K562 (cell line): ENCODE data around the gene IREB2.

ENCODE experiments used
- BCOR ChIP-seq: fragments of 450-650 bp; IDR thresholded peaks from 2 replicates; pipeline ENCODE4 v1.6.1; 2016
- CEBPB ChIP-seq: fragments of 450-650 bp; IDR thresholded peaks from 2 replicates; pipeline ENCODE4 v1.6.1; 2016; ENCODE audit warnings: missing genetic modification characterization, missing compliant biosample characterization
- FOXA1 ChIP-seq: fragments of 450-650 bp; IDR thresholded peaks from 2 replicates; pipeline ENCODE4 v1.6.1; 2016; ENCODE audit warnings: mild to moderate bottlenecking, borderline replicate concordance
- FUS ChIP-seq: fragments of 200-400 bp; formaldehyde crosslinking; optimal IDR thresholded peaks from 2 replicates; pipeline ENCODE3; 2017; ENCODE audit warnings: low read depth, low read length
- POLR2A ChIP-seq: fragments of 450-650 bp; conservative IDR thresholded peaks from 2 replicates; pipeline ENCODE4 v1.6.1; 2016
- ZZZ3 ChIP-seq: fragments of 450-650 bp; IDR thresholded peaks from 2 replicates; pipeline ENCODE4 v1.6.1; 2016; ENCODE audit warnings: antibody characterized with exemption, mild to moderate bottlenecking, moderate library complexity
- TF ChIP-seq, protein P1 (sequence below): fragments of 450-650 bp; IDR thresholded peaks from 2 replicates; pipeline ENCODE4 v1.6.1; 2018; ENCODE audit not compliant: partially characterized antibody
- TF ChIP-seq, protein P2 (sequence below): sonication (generic); formaldehyde crosslinking; IDR thresholded peaks from 2 replicates; pipeline ENCODE4 v1.8.0; 2023; ENCODE audit warnings: mild to moderate bottlenecking, missing genetic modification reagents
- TF ChIP-seq, protein P3 (sequence below): fragments of 250-450 bp; sonication (Bioruptor Pico); IDR thresholded peaks from 2 replicates; pipeline ENCODE4 v1.5.0; 2020; ENCODE audit warnings: mild to moderate bottlenecking, borderline replicate concordance
- TF ChIP-seq, protein P4 (sequence below), 2 experiments: fragments of 450-650 bp; formaldehyde crosslinking in 1 of 2; IDR thresholded peaks; 2 replicates each; pipeline versions ENCODE4 v1.4.0 to v1.6.1; 2014 to 2020; ENCODE audit warnings: mild to moderate bottlenecking in 2 of 2, borderline replicate concordance in 1 of 2, low read depth in 1 of 2
- TF ChIP-seq, protein P5 (sequence below): fragments of 250-450 bp; sonication (Bioruptor Pico); IDR thresholded peaks from 2 replicates; pipeline ENCODE4 v1.8.0; 2021; ENCODE audit warnings: mild to moderate bottlenecking, moderate library complexity

DNA sequence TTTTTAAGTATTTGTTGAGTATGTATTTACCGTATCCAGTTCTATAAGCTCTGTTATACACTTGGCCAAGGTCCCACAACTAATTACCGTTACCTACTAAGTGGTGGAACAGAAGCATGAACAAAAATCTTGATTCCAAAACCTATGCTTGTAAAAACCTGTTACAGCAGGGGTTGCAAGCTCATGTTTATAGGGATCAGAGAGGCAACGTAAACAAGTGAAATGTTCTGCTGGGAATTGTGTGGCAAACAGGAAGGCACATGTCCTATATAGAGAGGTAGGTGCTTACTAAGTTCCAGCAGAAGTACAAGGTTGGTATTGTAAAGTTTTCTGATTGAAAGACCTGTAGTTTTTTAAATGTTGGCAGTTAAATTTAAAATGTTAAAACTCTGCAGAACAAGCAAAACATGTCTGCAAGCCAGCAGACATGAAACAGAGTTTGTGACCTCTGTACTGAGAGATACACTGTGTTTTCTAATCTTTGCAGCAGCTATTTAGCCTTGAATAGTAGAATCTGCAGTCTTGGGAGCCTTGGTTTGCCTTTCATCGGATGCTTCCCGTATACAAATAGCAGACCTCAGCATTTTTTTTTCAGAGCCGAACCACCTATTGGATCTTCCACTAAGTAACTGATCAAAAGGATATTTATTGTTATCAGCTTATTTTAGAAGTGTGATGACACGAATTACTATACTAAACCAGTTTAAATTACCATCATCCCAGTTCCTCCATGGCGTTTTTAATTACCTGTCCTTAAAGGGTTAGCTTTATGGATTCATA lies 11.4 kb downstream of the IREB2 start:
- TF ChIP-seq, protein P1, sequence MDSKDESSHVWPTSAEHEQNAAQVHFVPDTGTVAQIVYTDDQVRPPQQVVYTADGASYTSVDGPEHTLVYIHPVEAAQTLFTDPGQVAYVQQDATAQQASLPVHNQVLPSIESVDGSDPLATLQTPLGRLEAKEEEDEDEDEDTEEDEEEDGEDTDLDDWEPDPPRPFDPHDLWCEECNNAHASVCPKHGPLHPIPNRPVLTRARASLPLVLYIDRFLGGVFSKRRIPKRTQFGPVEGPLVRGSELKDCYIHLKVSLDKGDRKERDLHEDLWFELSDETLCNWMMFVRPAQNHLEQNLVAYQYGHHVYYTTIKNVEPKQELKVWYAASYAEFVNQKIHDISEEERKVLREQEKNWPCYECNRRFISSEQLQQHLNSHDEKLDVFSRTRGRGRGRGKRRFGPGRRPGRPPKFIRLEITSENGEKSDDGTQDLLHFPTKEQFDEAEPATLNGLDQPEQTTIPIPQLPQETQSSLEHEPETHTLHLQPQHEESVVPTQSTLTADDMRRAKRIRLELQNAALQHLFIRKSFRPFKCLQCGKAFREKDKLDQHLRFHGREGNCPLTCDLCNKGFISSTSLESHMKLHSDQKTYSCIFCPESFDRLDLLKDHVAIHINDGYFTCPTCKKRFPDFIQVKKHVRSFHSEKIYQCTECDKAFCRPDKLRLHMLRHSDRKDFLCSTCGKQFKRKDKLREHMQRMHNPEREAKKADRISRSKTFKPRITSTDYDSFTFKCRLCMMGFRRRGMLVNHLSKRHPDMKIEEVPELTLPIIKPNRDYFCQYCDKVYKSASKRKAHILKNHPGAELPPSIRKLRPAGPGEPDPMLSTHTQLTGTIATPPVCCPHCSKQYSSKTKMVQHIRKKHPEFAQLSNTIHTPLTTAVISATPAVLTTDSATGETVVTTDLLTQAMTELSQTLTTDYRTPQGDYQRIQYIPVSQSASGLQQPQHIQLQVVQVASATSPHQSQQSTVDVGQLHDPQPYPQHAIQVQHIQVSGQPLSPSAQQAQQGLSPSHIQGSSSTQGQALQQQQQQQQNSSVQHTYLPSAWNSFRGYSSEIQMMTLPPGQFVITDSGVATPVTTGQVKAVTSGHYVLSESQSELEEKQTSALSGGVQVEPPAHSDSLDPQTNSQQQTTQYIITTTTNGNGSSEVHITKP = no peak
- TF ChIP-seq POLR2A = no peak
- TF ChIP-seq, protein P2, sequence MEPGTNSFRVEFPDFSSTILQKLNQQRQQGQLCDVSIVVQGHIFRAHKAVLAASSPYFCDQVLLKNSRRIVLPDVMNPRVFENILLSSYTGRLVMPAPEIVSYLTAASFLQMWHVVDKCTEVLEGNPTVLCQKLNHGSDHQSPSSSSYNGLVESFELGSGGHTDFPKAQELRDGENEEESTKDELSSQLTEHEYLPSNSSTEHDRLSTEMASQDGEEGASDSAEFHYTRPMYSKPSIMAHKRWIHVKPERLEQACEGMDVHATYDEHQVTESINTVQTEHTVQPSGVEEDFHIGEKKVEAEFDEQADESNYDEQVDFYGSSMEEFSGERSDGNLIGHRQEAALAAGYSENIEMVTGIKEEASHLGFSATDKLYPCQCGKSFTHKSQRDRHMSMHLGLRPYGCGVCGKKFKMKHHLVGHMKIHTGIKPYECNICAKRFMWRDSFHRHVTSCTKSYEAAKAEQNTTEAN (CRISPR knock-in tag) = no peak
- TF ChIP-seq, protein P3, sequence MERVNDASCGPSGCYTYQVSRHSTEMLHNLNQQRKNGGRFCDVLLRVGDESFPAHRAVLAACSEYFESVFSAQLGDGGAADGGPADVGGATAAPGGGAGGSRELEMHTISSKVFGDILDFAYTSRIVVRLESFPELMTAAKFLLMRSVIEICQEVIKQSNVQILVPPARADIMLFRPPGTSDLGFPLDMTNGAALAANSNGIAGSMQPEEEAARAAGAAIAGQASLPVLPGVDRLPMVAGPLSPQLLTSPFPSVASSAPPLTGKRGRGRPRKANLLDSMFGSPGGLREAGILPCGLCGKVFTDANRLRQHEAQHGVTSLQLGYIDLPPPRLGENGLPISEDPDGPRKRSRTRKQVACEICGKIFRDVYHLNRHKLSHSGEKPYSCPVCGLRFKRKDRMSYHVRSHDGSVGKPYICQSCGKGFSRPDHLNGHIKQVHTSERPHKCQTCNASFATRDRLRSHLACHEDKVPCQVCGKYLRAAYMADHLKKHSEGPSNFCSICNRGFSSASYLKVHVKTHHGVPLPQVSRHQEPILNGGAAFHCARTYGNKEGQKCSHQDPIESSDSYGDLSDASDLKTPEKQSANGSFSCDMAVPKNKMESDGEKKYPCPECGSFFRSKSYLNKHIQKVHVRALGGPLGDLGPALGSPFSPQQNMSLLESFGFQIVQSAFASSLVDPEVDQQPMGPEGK (CRISPR knock-in tag) = no peak
- TF ChIP-seq ZZZ3 = no peak
- TF ChIP-seq FUS = no peak
- TF ChIP-seq, protein P4, sequence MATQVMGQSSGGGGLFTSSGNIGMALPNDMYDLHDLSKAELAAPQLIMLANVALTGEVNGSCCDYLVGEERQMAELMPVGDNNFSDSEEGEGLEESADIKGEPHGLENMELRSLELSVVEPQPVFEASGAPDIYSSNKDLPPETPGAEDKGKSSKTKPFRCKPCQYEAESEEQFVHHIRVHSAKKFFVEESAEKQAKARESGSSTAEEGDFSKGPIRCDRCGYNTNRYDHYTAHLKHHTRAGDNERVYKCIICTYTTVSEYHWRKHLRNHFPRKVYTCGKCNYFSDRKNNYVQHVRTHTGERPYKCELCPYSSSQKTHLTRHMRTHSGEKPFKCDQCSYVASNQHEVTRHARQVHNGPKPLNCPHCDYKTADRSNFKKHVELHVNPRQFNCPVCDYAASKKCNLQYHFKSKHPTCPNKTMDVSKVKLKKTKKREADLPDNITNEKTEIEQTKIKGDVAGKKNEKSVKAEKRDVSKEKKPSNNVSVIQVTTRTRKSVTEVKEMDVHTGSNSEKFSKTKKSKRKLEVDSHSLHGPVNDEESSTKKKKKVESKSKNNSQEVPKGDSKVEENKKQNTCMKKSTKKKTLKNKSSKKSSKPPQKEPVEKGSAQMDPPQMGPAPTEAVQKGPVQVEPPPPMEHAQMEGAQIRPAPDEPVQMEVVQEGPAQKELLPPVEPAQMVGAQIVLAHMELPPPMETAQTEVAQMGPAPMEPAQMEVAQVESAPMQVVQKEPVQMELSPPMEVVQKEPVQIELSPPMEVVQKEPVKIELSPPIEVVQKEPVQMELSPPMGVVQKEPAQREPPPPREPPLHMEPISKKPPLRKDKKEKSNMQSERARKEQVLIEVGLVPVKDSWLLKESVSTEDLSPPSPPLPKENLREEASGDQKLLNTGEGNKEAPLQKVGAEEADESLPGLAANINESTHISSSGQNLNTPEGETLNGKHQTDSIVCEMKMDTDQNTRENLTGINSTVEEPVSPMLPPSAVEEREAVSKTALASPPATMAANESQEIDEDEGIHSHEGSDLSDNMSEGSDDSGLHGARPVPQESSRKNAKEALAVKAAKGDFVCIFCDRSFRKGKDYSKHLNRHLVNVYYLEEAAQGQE (IDR thresholded peaks at IDR 0.05; ENCODE audit: borderline replicate concordance) = no peak
- TF ChIP-seq, protein P4 (CRISPR knock-in tag; IDR thresholded peaks at IDR 0.05; ENCODE audit: low read depth) = no peak
- no peak for TF ChIP-seq CEBPB (tag)
- TF ChIP-seq, protein P5, sequence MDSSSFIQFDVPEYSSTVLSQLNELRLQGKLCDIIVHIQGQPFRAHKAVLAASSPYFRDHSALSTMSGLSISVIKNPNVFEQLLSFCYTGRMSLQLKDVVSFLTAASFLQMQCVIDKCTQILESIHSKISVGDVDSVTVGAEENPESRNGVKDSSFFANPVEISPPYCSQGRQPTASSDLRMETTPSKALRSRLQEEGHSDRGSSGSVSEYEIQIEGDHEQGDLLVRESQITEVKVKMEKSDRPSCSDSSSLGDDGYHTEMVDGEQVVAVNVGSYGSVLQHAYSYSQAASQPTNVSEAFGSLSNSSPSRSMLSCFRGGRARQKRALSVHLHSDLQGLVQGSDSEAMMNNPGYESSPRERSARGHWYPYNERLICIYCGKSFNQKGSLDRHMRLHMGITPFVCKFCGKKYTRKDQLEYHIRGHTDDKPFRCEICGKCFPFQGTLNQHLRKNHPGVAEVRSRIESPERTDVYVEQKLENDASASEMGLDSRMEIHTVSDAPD (CRISPR knock-in tag) = no peak
- no peak for TF ChIP-seq BCOR
- no peak for TF ChIP-seq FOXA1
